Body of pancreas (tissue), 4 donors: ENCODE results near the gene SCIN.
A peak's percentile ranks its signal among the peaks of the same experiment; 100 is the strongest.

Source experiments
- CTCF ChIP-seq, 7 experiments: fragments of 450-650 bp in 4 of 7; fragments of 200-600 bp in 3 of 7; sonication (generic) in 3 of 7; IDR thresholded peaks; one replicate each; pipeline ENCODE4 v1.5.1; 2016 to 2019; ENCODE audit warnings: antibody characterized with exemption in 7 of 7
- POLR2A ChIP-seq, 3 donors: fragments of 450-650 bp; IDR thresholded peaks; one replicate each; pipeline ENCODE4 v1.6.1; 2016; ENCODE audit warnings: antibody characterized with exemption in 3 of 3, mild to moderate bottlenecking in 2 of 3

GRCh38 chr7:12685550-12685949 lies 115.0 kb downstream of the SCIN start:
- TF ChIP-seq CTCF (IDR thresholded peaks at IDR 0.05) = peak in 5 of 7 experiments; percentile 13 to 50 (median 46)
- no peak for TF ChIP-seq POLR2A (IDR thresholded peaks at IDR 0.05)
